Fibroblast of villous mesenchyme (primary cell): ENCODE data around the gene PSAT1. TPM values are rescaled to one million over a fixed set of nuclear protein-coding genes. Genes with fewer than 3 reads are reported as not detected.

Source experiments
- DNase-seq: peaks from one replicate; pipeline ENCODE4 v3.0.0-alpha.2; 2010; ENCODE audit warnings: low read depth
- H3K4me3 ChIP-seq: 2 replicates; pipeline ENCODE4 v1.5.1; 2011; ENCODE audit warnings: low read depth, mild to moderate bottlenecking, low read length
- CTCF ChIP-seq: IDR thresholded peaks from 2 replicates; pipeline ENCODE4 v1.5.1; 2012; ENCODE audit warnings: low read depth, mild to moderate bottlenecking, low read length; ENCODE audit not compliant: insufficient read depth
- total RNA-seq: library from RNA; depleted of rRNA; stranded (reverse); fragments of >200 nt; gene quantifications from 2 replicates; pipeline ENCODE4 v1.2.3, GENCODE V29; 2012

Gene PSAT1
- total RNA-seq, 1 donor: 106 TPM

GRCh38 chr9:78371981-78372380 is 75.1 kb downstream of the PSAT1 start:
- TF ChIP-seq CTCF: no peak

More at GRCh38 chr9:78371981-78372380, 75.1 kb downstream of the PSAT1 start:
- no peak for DNase-seq
- no peak overlapping the region for H3K4me3 ChIP-seq

Other genes starting within 250 kb of the PSAT1 start
- gene CEP78, start 61.0 kb upstream of the PSAT1 start, total RNA-seq: 20.0 and 27.6 TPM in 2 replicates